GM18861 (cell line): Measurements from ENCODE around the gene CD52.

ENCODE experiments used
- ATAC-seq: cut with Tn5 transposase; IDR thresholded peaks from one replicate; pipeline ENCODE4 v1.9.1; 2021; ENCODE audit not compliant: unreplicated experiment

Gene CD52, protein sequence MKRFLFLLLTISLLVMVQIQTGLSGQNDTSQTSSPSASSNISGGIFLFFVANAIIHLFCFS

DNA sequence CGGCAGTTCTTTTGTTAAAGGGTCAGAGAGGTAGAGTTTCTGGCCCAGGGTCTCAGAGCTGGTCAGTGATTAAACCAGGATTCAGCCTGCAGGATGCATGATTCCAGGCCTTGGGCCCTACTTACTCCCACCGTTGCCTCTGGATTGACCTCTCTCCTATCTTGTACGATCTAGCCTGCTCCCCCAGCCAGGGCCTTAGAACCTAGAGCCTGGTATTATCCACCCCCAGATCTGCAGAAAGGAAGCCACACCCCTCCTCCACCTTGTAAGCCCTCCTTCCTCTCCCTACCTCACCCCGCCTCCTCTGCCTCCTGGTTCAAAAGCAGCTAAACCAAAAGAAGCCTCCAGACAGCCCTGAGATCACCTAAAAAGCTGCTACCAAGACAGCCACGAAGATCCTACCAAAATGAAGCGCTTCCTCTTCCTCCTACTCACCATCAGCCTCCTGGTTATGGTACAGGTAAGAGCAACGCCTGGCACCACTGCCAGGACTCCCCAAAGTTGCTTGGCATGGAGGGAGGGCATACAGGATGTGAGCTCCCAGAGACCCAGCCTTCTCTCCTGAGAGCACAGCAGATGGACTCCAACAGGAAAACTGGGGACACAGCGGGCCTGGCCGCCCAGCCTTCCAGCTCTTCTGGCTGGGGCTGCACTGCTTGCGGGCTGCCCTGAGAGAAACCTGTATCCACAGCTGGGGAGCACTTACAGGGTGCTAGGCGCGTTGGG lies at the start of gene CD52:
Gene CD52 (plus strand): TSS at position 347 of the 726 bp plus-strand sequence. CDS start 60 bp downstream, at position 407.
- ATAC-seq = no peak

DNA sequence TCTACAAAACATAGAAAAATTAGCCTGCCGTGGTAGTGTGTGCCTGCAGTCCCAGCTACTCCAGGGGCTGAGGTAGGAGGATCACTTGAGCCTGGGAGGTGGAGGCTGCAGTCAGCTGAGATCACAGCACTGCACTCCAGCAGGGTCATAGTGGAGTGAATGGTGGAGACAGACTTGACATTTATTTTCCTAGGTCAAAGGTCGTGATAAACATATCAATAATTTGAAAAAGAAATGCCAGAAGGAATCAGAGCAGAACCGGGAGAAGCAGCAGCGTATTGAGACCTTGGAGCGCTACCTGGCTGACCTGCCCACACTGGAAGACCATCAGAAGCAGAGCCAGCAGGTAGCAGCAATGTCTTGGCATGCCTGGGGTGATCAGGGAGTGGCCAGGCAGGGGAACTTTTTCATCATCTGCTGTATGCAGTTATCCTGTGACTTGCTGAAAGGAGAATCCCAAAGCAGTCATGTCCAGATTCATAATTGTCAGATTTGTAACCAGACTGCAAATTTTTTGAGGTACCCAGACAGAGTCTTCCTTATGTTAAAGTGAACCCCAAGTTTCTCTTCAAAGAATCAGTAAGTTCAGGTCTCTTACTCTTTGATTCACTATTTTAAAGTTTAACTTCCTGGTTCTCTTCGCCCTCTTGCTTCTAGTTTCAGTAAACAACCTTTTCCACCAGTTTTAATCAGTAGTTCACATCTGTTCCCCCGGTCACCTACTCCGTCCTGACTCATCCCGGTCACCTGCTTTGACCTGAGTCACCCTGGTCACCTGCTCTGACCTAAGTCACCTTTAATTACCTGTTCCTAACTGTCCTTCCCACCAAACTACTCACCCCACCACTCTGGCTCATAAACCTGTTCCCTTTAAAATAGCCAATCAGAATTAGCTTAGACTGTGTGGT lies 49.2 kb upstream of the CD52 start:
- no peak for ATAC-seq

DNA sequence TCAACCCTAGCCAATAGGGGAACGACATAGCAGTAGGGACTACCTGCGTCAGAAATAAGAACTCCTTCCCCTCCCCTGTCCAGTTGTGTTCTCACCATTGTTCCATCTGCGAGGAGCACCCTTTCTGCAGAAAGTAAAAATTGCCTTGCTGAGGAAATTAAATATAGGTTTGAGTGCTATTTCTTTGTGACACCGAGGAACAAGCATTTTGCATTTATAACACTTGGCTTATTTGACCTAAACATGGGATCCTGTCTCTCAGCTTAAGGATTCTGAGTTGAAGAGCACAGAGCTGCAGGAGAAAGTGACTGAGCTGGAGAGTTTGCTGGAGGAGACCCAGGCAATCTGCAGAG lies 48.6 kb upstream of the CD52 start:
- ATAC-seq = no peak

DNA sequence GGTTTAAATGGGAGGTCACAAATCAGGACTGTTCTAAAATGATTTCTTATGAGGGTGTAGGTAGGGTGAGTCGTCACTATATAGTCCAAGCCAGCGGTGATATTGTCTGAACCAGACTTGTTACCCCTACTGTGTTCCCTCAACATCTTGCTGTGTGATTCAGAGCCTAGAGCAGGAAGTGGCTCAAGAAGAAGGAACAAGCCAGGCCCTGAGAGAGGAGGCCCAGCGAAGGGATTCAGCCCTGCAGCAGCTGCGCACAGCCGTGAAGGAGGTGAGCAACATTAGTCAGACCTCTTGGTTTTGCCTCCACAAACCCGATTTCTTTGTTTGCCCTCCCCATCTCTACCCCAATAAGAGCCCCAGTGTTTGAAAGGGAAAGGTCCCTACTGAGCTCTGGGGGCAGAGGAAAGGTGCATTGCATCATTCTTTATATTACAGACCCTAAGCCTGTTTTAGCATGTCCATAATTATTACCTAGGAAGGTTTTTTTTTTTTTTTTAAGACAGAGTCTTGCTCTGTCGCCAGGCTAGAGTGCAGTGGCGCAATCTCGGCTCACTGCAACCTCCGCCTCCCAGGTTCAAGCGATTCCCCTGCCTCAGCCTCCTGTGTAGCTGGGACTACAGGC lies 42.8 kb upstream of the CD52 start:
- ATAC-seq = no peak

DNA sequence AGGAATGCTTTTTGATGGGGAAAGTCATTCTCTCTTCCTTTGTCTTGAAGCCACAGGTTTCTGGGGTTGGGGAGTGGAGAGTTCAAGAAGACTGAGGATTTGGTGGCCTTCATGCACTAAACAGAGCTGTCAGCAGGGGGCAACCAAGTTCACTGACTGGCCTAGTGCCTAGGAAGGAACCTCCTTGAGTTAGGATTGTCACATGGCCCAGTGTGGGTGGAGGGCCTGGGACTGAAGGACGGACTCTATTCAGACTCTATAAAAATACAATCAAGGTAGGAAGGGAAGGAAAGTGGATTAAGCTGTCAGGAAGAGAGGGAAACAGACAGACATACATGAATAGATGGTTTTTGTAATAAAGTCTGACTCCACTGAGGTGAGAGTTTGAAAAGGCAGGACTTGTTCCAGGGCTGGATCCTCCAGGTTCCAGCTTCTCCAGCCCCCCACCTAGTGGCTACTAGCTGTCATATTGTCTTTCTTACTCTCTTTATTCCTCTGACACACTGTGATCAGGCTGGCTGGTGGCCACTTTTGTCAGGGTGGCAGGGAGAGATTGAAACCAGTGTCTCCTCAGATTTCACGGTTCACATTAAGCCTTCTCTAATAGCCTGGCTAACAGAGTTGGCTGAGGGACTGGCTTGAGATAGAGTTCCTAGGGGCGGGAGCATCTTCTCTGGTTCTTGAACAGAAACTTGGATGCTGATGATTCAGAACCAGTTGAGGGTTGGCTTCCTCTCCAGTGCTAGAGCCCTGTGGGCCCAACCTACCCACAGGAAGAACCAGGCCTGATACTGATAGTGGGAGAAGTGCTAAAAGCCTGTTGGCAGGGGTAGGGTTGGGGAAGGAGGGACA lies 42.0 kb upstream of the CD52 start:
- no peak for ATAC-seq

DNA sequence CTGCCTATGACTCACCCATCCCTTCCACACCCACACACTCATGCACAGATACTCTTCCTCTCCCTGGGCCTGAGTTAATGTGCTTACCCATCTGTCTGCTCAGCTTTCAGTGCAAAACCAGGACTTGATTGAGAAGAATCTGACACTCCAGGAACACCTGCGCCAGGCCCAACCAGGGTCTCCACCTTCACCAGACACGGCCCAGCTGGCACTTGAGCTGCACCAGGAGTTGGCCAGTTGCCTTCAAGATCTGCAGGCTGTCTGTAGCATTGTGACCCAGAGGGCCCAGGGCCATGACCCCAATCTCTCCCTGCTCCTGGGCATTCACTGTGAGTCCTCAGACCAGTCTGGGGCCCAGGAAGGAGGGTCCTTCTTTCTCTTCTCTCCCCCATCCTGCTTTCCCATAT lies 41.3 kb upstream of the CD52 start:
- ATAC-seq = no peak

DNA sequence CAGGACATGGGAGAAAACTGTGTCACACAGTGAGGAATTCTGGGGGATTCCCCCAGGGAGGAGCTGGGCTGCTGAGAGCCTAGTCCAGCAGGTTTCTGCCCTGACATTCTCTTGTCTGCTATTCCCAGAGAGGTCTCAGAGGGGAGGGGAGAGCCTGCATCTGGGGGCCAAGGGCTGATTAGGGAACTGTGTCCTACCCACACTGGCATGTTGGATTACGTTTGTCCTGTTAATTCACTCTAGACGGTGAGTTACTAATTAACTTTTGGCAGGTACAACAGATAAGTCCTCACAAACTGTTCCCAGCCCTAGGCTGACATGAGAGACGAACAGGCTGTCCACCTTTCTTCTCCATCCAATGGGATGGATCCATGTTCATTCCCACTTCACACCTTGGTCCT lies 40.5 kb upstream of the CD52 start:
- no peak for ATAC-seq

DNA sequence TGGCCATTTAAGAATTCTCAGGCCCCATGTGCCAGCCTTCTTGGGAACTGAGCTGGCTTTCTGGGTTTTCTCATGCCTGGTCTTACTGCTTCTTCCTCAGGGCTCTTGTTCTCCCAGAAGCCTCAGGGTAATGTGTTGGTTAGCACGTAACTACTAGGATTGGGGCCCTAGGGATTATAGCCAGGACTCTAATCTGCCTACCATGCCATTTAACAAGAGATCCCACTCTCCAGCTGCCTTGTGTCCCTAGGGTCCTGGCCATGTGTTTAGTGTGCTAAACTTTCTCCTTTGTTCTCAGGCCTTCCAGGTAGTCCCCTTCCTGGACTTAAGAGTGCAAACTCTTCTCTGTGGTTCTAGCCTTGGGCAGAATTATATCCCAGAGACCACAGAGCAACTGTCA lies 40.0 kb upstream of the CD52 start:
- ATAC-seq = no peak

DNA sequence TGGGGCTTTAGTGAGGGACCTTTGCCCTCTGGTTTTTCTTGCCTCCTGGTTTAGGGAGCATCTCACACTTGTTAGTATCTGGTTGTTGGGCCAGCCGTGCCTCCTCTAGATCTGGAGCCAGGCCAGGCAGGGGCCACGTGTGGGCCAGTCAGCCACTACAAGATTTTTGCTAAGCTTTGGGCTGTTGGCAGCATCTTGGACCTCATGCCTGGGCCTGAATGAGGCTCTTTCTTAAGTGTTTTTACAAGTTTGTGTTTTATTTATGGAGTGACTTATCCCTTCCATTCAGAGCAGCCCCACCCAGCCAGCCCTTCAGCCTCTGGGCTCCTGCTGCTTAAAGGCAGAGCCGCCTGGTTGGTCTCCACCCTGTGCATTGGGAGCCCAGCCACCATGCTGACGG lies 39.5 kb upstream of the CD52 start:
- no peak for ATAC-seq

DNA sequence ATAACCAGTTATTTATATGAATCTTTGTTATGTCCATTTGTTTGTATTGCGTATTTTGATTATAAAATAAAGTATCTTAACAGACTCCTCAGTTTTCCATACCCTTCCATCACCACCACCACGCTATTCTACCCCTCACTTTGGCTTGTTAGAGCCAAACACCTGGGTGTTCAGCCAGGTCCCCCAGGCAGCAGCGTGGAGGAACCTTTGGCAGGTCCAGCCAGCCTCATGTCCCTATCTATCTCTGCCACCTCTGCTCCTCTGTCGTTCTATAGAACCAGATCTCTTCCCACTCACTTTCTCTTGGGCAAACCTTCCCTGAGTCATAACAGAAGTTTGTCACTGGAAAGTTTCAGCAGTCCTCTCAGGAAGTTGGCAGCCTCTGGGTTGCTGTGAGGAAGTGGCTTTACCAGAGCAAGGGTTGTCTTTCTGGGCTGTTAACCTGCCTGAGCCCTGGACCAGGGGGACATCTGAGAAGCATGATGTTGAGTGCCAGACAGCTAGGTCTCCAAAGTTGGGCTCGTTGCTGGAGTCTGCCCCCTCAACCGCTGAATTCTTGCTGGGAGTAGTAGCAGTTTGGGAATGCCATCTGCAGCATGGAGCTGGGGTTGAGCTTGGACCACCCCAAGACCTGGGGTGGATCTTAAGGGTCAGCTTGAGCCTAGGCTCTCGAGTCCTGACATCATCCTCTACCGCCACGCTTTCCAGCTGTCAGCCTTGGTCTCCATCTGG lies 38.9 kb upstream of the CD52 start:
- ATAC-seq = no peak

DNA sequence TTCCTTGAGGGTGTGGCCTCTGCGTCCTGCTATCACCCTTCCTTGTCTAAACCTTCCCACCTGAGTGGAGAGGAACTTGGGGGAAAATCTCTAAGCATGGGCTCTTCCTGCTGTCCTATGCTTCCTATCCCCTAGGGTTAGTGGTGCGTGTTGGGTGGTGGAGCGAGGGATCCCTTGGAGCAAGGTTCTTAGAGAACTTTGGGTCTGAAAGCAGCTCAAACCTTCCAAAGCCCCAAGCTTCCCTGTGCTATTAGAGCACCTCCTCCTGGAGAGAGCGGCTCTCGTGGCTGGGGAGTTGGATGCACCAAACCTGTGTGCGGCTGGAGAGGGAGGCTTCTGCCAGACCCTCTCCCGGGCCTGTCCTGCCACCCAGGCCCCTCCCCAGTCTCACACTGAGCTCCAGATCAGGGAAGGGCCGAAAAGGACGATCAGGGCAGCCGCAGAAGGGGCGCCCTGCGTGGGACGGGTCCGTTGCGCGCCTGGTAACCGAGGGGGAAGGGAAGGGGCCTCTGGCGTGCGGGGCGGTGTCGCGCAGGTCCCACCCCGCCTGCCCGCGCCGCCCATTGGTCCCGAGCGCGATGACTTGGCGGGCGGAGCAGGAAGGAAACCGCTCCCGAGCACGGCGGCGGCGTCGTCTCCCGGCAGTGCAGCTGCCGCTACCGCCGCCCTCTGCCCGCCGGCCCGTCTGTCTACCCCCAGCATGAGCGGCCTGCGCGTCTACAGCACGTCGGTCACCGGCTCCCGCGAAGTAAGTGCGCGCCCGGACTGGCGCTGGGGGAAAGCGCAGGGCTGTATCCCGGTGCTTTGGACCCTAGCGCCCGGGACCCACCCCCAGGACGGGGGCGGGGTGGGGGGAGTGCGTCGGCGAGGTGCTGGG lies 38.1 kb upstream of the CD52 start, which contains the start of gene SH3BGRL3:
Gene SH3BGRL3 (plus strand): TSS at position 631 of the 877 bp plus-strand sequence. CDS start 70 bp downstream, at position 701.
- peak; percentile 38 for ATAC-seq

DNA sequence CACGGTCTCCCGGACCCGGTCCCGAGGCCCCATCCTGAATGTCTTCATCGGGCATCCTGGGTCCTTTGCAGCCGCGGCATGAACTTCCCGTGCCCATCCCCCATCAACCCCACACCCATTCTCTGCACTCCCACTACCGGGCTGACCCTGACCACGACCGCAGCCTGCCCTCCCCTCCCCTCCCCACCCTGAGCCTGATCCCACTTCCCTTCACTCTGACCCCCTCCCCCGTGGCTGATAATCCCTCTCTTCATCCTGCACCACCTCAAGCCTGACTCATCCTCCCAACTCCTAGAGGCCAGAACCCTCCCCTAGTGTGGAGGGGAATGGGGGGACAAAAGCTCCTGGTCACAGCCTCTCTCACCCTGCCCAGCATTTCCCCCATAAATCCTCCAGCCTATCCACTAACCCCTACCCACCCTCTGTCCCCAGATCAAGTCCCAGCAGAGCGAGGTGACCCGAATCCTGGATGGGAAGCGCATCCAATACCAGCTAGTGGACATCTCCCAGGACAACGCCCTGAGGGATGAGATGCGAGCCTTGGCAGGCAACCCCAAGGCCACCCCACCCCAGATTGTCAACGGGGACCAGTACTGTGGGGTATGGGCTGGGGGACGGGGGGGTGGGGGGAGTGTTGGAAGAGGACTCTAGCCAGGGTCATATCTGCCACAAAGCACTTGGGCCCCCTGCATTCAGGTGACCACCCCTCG lies 37.3 kb upstream of the CD52 start:
- ATAC-seq = no peak

DNA sequence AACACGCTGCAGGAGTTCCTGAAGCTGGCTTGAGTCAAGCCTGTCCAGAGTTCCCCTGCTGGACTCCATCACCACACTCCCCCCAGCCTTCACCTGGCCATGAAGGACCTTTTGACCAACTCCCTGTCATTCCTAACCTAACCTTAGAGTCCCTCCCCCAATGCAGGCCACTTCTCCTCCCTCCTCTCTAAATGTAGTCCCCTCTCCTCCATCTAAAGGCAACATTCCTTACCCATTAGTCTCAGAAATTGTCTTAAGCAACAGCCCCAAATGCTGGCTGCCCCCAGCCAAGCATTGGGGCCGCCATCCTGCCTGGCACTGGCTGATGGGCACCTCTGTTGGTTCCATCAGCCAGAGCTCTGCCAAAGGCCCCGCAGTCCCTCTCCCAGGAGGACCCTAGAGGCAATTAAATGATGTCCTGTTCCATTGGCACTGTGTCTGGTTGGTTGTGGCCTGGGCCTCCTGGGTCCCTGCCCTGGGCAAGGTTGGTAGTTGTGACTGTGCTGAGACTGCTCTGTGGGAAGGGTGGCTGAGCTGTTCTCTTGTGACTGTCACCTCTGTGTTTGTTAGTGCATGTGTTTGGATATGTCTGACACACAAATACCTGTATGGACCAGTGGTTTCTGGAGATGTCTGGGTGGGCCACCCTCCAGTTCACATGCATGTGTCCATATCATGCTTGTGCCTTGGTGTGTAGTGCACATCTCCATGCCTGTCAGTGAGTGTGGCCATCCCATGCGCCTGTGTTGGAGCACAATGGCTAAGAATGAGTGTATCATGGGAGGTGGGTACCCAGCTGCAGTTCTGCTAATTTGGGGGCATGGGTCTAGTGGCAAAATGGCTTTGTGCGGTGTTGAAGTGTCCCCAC lies 36.4 kb upstream of the CD52 start:
- ATAC-seq = no peak

DNA sequence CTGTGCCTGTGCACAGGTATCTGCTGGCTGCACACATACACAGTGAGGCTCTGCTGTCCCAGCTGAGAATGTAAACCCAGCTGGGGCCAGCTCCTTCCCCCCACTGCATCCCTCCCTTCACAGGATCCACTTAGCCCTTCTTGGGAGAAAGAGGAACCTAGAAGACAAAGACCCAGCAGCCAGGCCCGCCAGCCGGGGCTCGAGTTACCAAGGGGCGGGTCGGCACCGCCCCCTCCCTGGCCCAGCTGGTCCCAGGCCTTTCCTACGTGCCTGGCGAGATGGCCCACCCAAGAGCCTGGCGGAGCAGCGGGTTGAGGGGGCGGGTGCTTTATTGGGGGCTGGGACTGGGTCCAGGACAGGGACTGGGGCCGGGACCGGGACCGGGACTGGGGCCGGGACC lies 35.8 kb upstream of the CD52 start:
- no peak for ATAC-seq

DNA sequence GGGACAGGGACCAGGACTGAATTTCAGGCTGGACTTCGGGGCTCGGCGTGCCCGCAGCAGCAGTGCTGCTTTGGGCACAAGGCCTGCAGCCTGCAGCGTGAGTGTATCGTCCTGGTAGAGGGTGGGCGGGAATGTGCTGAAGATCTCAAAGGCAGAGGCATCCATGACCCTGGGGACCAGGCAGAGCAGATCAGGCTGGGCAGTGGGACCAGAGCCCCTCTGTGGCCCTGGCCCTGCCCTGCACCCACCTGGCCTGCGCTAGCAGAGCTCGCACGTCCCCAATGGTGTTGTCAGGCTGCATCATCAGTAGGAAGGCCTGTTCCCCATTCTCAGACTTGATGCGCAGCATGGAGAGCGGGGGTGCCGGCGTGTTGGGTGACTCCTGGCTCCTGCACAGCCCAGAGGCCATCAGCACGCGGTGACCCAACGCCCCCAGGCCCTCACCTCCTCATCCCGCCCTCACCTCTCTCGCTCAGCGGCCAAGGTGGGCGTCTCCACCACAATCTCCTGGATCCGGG lies 35.3 kb upstream of the CD52 start:
- no peak for ATAC-seq

DNA sequence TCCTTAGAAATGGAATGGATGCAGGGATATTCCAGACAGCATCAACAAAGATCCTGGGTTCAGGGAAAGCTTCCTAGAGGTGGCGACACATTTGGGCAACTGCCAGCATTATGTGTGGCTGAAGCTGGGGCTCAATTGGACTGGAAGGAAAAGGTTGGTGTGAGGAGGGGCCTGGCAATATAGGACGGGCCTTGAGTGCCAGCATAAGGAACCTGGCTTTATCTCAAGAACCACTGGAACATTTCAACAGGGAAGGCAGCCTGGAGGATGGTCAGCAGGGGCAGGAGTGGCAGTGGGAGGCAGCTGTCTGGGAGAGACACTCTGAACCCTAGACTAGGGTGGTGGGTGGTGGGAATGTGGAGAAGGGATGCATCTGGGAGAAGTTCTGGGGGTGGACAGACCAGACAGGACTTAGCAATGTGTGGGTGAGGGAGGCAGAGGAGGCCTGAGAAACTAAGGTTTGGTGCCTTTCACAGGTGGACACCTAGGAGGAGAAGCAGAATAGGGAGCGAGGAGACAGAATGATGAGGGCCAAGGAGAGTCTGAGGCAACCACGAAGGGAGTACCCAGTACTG lies 34.4 kb upstream of the CD52 start:
- ATAC-seq = no peak
